SK-N-MC (cell line): ENCODE data around the gene DUSP5.

ENCODE experiments used
- EZH2 ChIP-seq: fragments of 200-600 bp; sonication (generic); IDR thresholded peaks from one replicate; pipeline ENCODE4 v1.6.1; 2017; ENCODE audit warnings: antibody characterized with exemption
- FOXP2 ChIP-seq: optimal IDR thresholded peaks from 2 replicates; pipeline ENCODE3; 2011; ENCODE audit warnings: mild to moderate bottlenecking, moderate library complexity; ENCODE audit not compliant: insufficient read depth; ENCODE audit errors: extremely low read length, control extremely low read depth
- POLR2AphosphoS5 ChIP-seq: IDR thresholded peaks from 2 replicates; pipeline ENCODE4 v1.6.1; 2012; ENCODE audit warnings: mild to moderate bottlenecking, low read depth, low read length, borderline replicate concordance

- TF ChIP-seq EZH2: no peak
- no peak for TF ChIP-seq POLR2AphosphoS5
- TF ChIP-seq FOXP2: no peak
Observed at GRCh38 chr10:110475722-110476515, 21.8 kb upstream of the DUSP5 start.
